HEK293 (cell line): ENCODE results near the gene EDDM13.

Source experiments
- CTCF ChIA-PET: fragments of 350-600 bp; formaldehyde crosslinking; extraction: SDS; loops from one replicate; lab custom pipeline; 2021; ENCODE audit warnings: antibody characterized with exemption; lab: Yijun Ruan, JAX
- POLR2A ChIA-PET: fragments of 300-600 bp; formaldehyde crosslinking; extraction: SDS; loops from one replicate; lab custom pipeline; 2020; ENCODE audit warnings: antibody characterized with exemption, inconsistent platforms; lab: Yijun Ruan, JAX
- H3K27ac ChIP-seq: fragments of 200-500 bp; sonication (Bioruptor generic); 2 replicates; pipeline ENCODE4 v1.5.1; 2014; ENCODE audit warnings: low read depth, low read length, control low read depth, inconsistent platforms; ENCODE audit errors: extremely low read depth
- H3K36me3 ChIP-seq, 2 experiments: fragments of 200-500 bp in 1 of 2; sonication (Bioruptor generic) in 1 of 2; 1 replicate in 1 of 2; 2 replicates in 1 of 2; pipeline ENCODE4 v1.5.1; 2014 to 2017; ENCODE audit warnings: inconsistent platforms in 2 of 2, low read length in 2 of 2; ENCODE audit not compliant: control insufficient read depth in 2 of 2, insufficient read depth in 1 of 2
- H3K4me1 ChIP-seq: fragments of 200-500 bp; sonication (Bioruptor generic); 2 replicates; pipeline ENCODE4 v1.5.1; 2014; ENCODE audit warnings: mild to moderate bottlenecking, low read length, inconsistent platforms; ENCODE audit not compliant: control insufficient read depth, insufficient read depth
- H3K4me3 ChIP-seq: 2 replicates; pipeline ENCODE4 v1.5.1; 2011; ENCODE audit warnings: low read depth, mild to moderate bottlenecking, control low read depth, low read length, moderate library complexity
- H3K9me3 ChIP-seq: fragments of 200-500 bp; sonication (Bioruptor generic); 2 replicates; pipeline ENCODE4 v1.5.1; 2014; ENCODE audit warnings: low read depth, low read length, inconsistent platforms; ENCODE audit not compliant: control insufficient read depth, insufficient read depth
- CTCF ChIP-seq: fragments of 450-650 bp; formaldehyde crosslinking; IDR thresholded peaks from 2 replicates; pipeline ENCODE4 v1.5.1; 2016; ENCODE audit warnings: missing biosample characterization, missing genetic modification characterization
- FEZF1 ChIP-seq: fragments of 450-650 bp; formaldehyde crosslinking; IDR thresholded peaks from 2 replicates; pipeline ENCODE4 v1.5.1; 2016; ENCODE audit warnings: missing biosample characterization, missing genetic modification characterization
- KLF7 ChIP-seq: fragments of 450-650 bp; formaldehyde crosslinking; IDR thresholded peaks from 2 replicates; pipeline ENCODE4 v1.5.1; 2016; ENCODE audit warnings: missing biosample characterization, missing genetic modification characterization, borderline replicate concordance
- PBX3 ChIP-seq: sonication (generic); formaldehyde crosslinking; IDR thresholded peaks from 2 replicates; pipeline ENCODE4 v1.8.1; 2022; ENCODE audit warnings: mild to moderate bottlenecking, moderate library complexity, missing genetic modification reagents
- PRDM2 ChIP-seq: fragments of 450-650 bp; formaldehyde crosslinking; IDR thresholded peaks from 2 replicates; pipeline ENCODE4 v1.5.1; 2016; ENCODE audit warnings: missing biosample characterization, missing genetic modification characterization, borderline replicate concordance
- RBAK ChIP-seq: fragments of 450-650 bp; formaldehyde crosslinking; IDR thresholded peaks from 2 replicates; pipeline ENCODE4 v1.5.1; 2016; ENCODE audit warnings: missing biosample characterization, missing genetic modification characterization
- SP3 ChIP-seq: fragments of 450-650 bp; formaldehyde crosslinking; IDR thresholded peaks from 2 replicates; pipeline ENCODE4 v1.5.1; 2016; ENCODE audit warnings: missing biosample characterization, missing genetic modification characterization
- TRIM28 ChIP-seq: IDR thresholded peaks from 2 replicates; pipeline ENCODE4 v1.6.1; 2011; ENCODE audit warnings: low read length, control low read depth, borderline replicate concordance
- ZBTB17 ChIP-seq: fragments of 450-650 bp; formaldehyde crosslinking; IDR thresholded peaks from 2 replicates; pipeline ENCODE4 v1.5.1; 2016; ENCODE audit warnings: missing biosample characterization, missing genetic modification characterization
- ZNF202 ChIP-seq: fragments of 450-650 bp; formaldehyde crosslinking; IDR thresholded peaks from 2 replicates; pipeline ENCODE4 v1.5.1; 2016; ENCODE audit warnings: missing biosample characterization, missing genetic modification characterization, borderline replicate concordance
- ZNF274 ChIP-seq, 2 experiments: fragments of 200-500 bp in 1 of 2; fragments of 450-650 bp in 1 of 2; sonication (Bioruptor generic) in 1 of 2; formaldehyde crosslinking in 1 of 2; IDR thresholded peaks; 2 replicates each; pipeline versions ENCODE4 v1.5.1 to v1.6.1; 2014 to 2016; ENCODE audit warnings: borderline replicate concordance in 1 of 2, inconsistent platforms in 1 of 2, low read length in 1 of 2, missing biosample characterization in 1 of 2, missing genetic modification characterization in 1 of 2
- ZNF404 ChIP-seq: fragments of 450-650 bp; formaldehyde crosslinking; IDR thresholded peaks from 2 replicates; pipeline ENCODE4 v1.5.1; 2017; ENCODE audit warnings: missing biosample characterization, missing genetic modification characterization
- ZNF518A ChIP-seq: fragments of 450-650 bp; formaldehyde crosslinking; conservative IDR thresholded peaks from 2 replicates; pipeline ENCODE4 v1.5.1; 2016; ENCODE audit warnings: low read depth, missing biosample characterization, missing genetic modification characterization
- ZNF596 ChIP-seq: fragments of 450-650 bp; IDR thresholded peaks from 2 replicates; pipeline ENCODE4 v1.5.0; 2018; ENCODE audit warnings: missing biosample characterization, mild to moderate bottlenecking, missing genetic modification characterization, moderate library complexity
- ZNF660 ChIP-seq: fragments of 450-650 bp; IDR thresholded peaks from 2 replicates; pipeline ENCODE4 v1.5.1; 2018; ENCODE audit warnings: missing biosample characterization, mild to moderate bottlenecking, missing genetic modification characterization
- ZNF776 ChIP-seq: fragments of 450-650 bp; formaldehyde crosslinking; IDR thresholded peaks from 2 replicates; pipeline ENCODE4 v1.5.0; 2017; ENCODE audit warnings: missing biosample characterization, missing genetic modification characterization, borderline replicate concordance
- ZNF791 ChIP-seq: fragments of 450-650 bp; formaldehyde crosslinking; IDR thresholded peaks from 2 replicates; pipeline ENCODE4 v1.5.1; 2016; ENCODE audit warnings: missing biosample characterization, missing genetic modification characterization

The EDDM13 gene

GRCh38 chr19:56351208-56351607, 78.7 kb downstream of the EDDM13 start (continued):
- TF ChIP-seq KLF7, result no peak
- TF ChIP-seq PRDM2, result no peak
- TF ChIP-seq FEZF1, result no peak
- no peak for TF ChIP-seq ZNF202 (tag by site-specific recombination)
- no peak for TF ChIP-seq ZNF791
- no peak for TF ChIP-seq PBX3 (CRISPR knock-in tag)
- TF ChIP-seq RBAK (tag by site-specific recombination), result no peak
- TF ChIP-seq, all 188 proteins: peak for 0

GRCh38 chr19:56355517-56355916, 83.0 kb downstream of the EDDM13 start:
- H3K4me1 ChIP-seq, result no peaks in the 10 kb centered on the region
- TF ChIP-seq TRIM28 (no peak), ZNF596 (tag by site-specific recombination) (no peak), ZBTB17 (no peak), SP3 (no peak), ZNF660 (tag by site-specific recombination) (no peak), ZNF404 (tag by site-specific recombination) (no peak), ZNF776 (tag by site-specific recombination) (no peak), CTCF (no peak), ZNF274 (IDR thresholded peaks at IDR 0.05; ENCODE audit: low read length) (no peak), ZNF274 (tag by site-specific recombination; IDR thresholded peaks at IDR 0.05; ENCODE audit: borderline replicate concordance) (no peak), RBAK (tag by site-specific recombination) (no peak)
- H3K27ac ChIP-seq, result no peak overlapping the region
- no peaks in the 10 kb centered on the region for H3K36me3 ChIP-seq
- POLR2A ChIA-PET, result no interaction called here
- no peaks in the 10 kb centered on the region; the same call in 1 of the 2 replicates for H3K9me3 ChIP-seq
- CTCF ChIA-PET, result interaction anchor here (0.7 to 0.9 kb wide), 2 partner anchors 103 to 465 kb away, joined by 3 to 4 read pairs; no protein-coding TSS in a partner anchor
- H3K4me3 ChIP-seq, result no peak overlapping the region

GRCh38 chr19:56356944-56357343, 84.4 kb downstream of the EDDM13 start:
- no peak overlapping the region for H3K4me3 ChIP-seq
- POLR2A ChIA-PET, result no interaction called here
- no peaks in the 10 kb centered on the region for H3K9me3 ChIP-seq
- no peaks in the 10 kb centered on the region for H3K4me1 ChIP-seq
- H3K27ac ChIP-seq, result no peak overlapping the region
- H3K36me3 ChIP-seq, result no peaks in the 10 kb centered on the region
- CTCF ChIA-PET, result no interaction called here
- no peak for TF ChIP-seq ZNF518A (tag by site-specific recombination)
